CMK (cell line): ENCODE results near the gene CDK16.

Experiments
- DNase-seq: peaks from one replicate; pipeline ENCODE4 v3.0.0-alpha.2; 2010; ENCODE audit warnings: low read depth

CDK16 gene

DNA sequence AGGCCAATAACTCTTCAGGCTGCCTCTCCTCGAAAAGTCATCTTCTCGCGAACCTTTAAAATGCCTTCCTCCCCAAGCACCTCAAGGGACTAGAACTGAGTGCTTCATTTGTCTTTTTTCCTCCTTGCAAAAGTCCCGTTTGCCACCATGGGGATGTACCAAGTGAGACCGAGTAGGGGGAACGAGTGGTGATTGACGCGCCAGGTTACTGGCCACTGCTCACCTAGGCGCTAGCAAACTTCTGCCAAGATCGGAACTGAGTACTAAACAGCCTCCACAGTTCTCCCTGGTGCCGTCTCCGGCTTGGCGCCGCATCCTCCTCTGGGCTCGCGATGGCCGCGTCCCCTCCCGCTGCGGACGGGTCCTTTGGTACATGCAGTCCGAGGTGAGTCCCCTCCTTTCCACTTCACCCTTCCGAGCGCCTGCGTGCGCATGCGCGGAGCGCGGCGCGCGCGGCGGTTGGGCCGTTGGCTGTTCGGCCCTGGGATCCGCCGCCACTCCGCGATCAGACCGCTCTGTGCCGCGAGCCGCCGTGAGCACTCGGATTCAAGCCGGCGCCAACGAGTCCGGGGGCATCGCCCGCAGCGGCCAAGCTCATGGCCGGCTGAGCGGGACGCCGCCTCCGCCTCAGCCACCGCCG is at the start of gene CDK16:
TSS of gene CDK16 (plus strand) at position 402 of the 640 bp plus-strand sequence. CDS start 4,877 bp downstream, outside the sequence.
- DNase-seq = peak; percentile 80

DNA sequence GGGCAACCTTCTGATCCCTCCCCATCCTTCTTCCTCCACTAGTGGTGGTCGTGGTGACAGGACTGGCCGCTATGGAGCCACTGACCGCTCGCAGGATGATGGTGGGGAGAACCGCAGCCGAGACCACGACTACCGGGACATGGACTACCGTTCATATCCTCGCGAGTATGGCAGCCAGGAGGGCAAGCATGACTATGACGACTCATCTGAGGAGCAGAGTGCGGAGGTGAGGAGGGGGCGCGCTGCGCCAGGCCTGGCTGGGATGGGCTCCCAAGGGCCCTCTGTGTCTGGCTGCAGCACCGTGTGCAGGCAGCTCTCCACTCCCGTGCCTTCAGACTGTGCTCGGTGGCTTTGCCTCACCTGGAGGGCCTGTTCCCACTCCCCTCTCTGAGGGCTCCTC is 49.2 kb upstream of the CDK16 start:
- no peak for DNase-seq

DNA sequence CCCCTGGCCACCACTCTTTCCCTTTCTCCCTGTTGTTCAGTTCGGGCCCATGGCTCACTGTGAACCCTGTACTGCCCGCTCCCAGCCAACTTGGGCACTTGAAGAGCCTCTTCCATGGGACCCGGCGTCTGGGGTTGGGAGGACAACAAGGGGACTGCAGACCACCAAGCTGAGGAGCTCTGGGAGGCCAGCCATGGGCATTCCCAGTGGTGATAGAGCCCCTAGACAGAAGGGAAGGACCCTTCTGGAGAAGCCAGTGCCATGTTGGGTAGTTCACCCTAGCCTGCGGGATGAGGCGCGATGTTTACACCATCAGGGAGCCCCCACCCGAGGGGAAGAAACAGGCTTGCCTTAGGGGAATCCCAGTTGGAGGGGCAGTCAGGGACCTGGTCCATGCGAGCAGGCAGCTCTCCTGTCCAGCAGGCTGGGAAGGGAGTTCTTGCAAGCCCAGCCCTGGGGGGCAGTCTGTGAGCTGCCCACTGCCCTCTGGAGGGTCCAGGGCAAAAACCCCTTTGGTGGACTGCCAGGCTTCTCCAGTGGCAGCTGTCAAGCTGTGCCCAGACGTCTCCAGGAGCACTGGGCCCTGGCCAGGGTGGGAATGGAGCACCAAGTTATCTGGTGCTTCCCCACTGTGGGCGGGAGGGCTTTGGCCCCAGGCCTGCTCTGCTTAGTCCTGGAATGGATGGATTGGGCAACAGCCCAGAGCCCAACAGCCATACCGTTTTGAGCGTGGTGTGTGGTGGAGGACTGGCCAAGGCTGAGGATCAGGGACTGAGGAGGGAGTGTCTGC is 48.6 kb upstream of the CDK16 start:
- DNase-seq = no peak

DNA sequence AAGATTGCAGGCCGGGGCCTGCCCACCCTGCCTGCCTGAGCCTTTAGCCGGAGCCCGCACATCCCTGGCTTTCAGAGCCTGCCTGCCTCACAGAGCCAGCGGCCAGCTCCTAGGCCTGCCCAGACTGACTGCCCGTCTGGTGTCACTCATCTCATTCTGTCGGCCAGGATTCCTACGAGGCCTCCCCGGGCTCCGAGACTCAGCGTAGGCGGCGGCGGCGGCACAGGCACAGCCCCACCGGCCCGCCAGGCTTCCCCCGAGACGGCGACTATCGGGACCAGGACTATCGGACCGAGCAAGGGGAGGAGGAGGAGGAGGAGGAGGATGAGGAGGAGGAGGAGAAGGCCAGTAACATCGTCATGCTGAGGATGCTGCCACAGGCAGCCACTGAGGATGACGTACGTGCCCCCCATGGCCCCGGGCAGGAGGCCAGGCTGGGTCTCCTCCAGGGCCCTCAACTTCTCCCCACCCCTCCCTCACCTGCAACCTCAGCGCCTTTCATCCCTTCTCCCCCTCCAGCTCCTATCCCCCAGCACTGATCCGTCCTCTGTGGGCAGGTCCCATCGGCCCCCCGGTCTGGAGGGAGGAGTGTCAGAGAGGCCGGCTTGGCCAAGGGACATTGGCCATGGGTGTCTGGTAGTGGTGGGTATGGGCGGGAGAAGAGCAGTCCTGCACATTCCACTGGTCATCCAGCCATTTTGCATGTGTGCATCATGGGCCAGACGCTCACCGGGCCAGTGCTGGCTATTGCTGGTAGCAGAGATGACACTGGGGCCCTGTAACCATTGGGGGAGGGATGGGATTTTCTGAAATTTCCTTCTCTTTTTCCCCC is 47.4 kb upstream of the CDK16 start:
- DNase-seq = no peak

DNA sequence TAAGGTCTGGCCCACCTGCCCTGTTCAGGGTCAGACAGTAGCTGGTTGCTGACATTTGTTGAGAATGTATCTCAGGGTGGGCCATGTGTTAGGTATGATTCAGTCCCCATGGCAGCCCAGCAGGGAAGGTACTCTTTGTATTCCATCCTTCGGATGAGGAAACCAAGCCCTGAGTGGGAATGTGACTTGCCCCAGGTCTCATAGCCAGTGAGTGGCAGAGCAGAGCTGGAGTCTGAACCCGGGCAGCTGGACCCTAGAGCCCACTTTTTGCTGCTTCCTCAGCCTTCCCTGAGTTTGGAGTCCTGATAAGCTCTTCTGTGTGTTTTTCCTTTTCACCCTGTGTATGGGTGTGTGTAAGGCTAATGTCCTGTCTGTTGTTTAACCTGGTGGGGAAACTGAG is 46.5 kb upstream of the CDK16 start:
- no peak for DNase-seq

DNA sequence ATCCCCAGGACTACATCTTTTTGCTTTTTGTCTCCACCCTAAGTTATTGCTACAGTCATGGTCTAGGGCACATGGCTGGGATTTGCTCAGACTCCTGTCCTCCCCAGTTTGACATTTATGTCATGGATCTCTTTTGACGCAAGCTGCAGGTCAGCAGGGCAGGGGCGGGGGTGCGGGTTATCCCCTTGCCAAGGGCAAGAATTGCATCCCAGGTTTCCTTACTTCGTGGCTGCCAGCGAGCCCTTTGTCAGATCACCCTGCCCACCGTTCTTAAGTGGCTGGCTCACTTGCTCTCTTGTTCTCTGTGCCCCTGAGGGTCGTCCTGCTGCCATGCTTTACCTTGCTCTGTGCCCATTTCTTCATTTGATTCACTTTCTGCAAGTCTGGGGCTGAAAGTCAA is 45.9 kb upstream of the CDK16 start:
- DNase-seq = no peak

DNA sequence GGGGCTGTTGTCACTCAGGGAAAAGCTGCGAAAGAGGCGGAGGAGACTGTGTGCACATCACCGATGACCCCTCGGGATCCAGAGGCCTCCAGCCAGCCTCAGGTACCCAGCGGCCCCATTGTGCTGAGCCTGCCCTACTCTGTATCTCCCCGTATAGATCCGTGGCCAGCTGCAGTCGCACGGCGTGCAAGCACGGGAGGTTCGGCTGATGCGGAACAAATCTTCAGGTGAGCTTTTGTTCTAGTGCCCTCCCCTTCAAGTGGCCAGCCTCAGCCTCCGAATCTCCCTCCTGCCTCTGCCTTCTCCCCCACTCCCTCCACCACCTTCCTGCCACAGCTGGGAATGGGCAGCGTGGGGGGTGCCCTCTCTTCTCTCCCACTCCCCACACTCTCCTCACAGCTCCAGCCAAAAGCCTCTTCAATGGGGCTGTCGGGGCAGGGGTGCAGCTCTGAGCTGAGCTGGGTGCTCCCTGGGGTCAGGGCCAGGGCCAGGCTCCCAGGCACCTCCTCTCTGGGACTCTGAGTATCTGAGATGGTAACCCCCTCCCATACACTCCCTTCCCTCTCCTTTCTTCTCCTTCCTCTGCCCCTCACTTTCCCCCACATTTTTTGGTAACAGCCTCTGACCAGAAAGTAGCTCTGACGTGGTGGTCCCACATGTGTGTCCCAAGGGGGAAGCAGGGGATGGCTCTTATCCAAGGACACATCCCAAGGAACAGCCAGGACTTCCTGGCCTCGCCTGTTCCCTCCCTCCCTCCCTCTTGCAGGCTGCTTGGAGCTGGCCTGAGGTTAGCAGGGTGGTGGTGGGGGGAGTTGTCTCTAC is 45.3 kb upstream of the CDK16 start:
- DNase-seq = no peak

DNA sequence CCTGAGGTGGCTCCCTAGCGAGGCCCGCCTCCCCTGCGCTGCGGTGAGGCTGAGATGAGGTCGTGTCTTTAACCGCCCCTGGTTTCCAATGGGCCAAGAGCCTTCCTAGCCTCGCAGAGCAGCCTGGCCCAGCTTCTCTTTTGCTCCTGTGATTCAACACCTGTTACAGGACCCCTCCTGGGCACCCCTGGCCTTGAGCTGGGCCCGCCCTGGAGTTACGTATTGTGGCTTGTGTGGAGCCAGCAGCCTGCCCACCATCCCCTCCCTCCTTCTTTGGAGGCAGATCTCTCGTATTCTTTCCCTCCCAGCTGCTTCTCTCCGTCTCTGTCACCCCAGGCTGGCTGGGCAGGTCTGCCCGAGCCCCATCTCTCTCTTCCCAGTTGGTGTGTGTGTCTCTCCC is 44.1 kb upstream of the CDK16 start:
- DNase-seq = no peak

DNA sequence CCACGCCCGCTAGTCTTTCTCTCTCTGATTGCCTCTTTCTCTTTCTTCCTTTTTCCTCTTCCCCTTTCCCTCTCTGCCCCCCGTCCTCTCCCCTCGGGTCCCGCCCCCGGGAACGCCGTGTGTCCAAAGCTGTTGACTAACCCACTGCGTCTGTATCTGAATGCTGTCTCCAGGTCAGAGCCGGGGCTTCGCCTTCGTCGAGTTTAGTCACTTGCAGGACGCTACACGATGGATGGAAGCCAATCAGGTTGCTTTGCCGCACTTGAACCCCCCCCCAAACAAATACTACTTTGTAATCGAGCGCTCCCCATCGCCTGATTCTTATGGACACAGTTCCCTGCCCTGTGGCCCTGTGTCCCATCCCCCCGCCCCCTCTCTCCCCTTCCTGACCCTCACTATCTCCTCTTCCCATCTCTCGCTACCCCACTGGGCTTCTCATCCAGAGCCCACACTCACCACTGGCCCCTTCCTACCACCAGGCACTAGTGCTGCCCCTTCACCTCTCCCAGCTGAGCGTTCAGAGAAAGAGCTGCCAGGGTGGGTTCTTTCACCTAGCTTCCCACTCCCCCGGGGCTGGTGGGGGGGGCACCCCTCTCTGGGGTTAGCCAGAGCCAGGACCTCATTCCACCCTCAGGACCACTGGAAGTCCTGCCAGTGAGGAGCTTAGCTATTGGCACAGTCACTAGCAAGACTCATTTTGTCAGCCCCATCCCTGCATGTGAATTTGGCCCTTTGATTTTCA is 43.5 kb upstream of the CDK16 start:
- no peak for DNase-seq

DNA sequence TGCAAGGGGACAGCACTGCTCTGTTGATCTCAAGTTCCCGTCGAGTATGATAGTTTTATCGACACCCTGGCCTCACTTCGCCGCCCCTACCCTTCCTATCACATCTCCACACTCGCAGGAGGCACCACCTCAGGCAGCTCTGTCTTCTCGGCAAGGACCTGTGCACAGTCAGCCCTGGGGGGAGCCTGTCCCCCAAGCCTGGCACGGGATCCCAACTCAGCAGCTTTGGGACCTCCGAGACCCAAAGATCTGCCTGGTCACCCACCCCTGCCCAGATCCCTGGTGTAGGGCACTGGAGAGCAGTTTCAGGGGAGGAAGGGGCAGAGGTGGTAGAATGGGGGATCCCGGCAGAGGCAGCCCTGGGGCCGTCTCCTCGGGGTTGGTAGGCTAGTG is 42.9 kb upstream of the CDK16 start:
- DNase-seq = no peak

DNA sequence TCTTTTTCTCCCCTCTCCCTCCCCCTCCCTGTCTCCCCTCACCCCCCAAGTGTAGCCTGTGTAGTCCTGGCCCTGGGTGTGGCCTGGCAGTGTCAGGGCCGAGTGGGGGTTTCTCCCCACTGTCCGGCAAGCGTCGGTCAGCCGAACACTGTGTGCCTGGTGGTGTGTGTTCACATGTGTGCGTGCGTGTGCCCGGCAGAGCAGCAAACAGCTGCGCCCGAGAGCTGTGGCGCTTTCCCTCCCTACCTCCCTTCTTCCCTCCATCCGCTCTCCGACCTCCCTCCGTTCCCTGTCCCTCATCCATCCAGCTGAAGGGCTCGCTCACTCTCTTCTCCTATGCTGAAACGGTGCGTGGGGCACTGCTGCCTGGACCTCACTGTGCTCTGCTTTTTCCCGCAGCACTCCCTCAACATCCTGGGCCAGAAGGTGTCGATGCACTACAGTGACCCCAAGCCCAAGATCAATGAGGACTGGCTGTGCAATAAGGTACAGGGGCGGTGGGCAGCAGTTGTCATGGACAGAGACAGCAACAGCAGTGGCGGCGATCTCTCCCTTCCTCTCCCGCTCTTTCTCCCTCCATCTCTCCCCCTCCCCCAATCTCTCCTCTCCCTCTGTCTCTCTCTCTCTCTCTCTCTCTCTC is 42.3 kb upstream of the CDK16 start:
- no peak for DNase-seq

DNA sequence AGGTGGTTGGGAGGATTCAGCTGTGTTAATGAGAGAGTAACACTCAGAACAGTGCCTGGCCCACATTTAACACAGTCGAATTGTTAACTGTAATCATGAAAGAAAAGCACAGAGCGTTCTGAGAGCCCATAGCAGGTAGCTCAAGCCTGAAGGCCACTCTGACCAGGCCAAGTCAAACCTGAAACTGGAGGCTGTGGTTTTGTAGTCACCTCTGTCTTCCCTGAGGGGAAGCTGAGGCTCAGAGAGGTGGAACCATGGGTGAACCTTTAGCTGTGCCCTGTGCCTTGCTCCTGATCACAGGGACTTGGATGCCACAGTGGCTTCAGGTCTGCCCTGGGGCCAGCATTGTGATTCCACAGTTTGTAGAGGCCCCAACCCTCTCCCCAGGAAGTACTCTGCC is 41.4 kb upstream of the CDK16 start:
- DNase-seq = no peak

DNA sequence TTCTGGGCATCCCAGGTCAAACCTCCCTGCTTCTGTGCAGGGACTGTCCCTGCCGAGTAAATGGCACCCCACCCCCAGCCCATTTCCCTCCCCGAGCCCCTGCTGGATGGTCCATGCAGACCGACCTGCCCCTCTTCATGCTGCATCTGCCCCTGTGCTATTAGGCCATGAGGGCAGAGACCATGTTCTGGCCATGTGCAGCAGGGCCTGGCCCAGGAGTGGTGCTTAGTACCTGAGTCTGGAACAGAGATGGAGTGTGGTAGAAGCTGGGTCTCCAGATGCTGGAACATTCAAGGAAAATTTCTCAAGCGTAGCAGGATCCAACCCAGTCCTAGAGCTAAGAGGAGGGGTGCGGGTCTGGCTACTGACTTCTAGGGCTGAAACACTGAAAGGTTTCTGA is 40.1 kb upstream of the CDK16 start:
- DNase-seq = no peak

DNA sequence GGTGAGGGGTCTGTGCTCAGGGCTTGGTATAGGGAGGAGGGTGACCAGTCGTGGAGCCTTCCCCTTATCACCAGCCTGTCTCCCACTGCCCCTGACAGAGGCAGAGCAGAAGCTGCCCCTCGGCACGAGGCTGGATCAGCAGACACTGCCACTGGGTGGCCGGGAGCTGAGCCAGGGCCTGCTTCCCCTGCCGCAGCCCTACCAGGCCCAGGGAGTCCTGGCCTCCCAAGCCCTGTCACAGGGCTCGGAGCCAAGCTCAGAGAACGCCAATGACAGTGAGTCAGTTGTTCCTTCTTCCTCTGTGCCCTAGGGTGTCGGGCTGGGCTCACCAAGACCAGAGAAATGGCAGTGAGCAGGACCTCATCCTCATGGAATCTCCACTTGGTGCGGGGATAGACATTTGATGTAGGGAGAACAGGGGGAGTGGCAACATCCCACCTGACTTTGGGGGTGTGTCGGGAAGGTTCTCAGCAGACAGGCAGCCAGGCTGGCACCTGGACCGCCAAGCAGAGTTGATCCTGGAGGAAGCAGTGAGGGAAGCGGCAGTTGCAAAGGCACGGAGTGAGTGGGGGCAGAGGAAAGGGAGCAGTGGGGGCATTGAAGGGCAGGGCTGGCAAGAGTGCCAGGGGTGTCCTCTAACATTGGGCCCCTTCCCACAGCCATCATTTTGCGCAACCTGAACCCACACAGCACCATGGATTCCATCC is 39.1 kb upstream of the CDK16 start:
- no peak for DNase-seq

DNA sequence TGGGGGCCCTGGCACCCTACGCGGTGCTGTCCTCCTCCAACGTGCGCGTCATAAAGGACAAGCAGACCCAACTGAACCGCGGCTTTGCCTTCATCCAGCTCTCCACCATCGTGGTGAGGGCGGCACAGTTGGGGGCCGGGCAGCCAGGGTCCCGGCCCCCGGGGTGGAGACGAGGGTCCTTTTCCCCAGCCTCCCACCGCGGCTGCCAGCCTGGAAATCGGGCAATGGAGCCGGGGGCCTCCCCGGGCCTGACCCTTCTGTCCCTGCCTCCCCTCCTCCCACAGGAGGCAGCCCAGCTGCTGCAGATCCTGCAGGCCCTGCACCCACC is 38.6 kb upstream of the CDK16 start:
- DNase-seq = no peak

DNA sequence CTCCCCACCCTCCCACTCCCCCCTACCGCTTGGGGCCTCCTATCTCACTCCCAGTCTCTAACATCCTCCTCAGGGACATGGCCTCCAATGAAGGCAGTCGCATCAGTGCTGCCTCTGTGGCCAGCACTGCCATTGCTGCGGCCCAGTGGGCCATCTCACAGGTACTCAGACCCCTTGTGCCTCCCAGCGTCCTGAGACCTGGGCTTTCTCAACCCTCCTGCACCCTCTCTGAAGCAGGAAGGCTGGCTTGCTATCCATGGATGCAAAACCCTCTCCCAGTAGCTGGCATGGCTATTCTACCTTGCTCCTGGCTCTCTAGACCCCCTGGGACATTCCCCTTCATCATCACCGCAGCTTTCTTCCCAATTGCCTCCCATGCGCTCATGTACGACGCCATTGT is 38.1 kb upstream of the CDK16 start:
- DNase-seq = no peak

DNA sequence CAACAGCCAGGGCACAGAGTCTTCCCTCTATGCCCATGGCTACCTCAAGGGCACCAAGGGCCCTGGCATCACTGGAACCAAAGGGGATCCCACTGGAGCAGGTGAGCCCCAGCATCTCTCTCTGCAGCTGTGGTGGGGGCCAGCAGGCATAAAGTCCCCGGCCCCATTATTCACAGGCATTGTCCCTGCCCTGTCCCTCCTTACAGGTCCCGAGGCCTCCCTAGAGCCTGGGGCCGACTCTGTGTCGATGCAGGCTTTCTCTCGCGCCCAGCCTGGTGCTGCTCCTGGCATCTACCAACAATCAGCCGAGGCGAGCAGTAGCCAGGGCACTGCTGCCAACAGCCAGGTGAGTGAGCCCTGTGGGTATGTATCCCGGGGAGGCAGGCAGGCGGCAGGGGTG is 37.2 kb upstream of the CDK16 start:
- no peak for DNase-seq

DNA sequence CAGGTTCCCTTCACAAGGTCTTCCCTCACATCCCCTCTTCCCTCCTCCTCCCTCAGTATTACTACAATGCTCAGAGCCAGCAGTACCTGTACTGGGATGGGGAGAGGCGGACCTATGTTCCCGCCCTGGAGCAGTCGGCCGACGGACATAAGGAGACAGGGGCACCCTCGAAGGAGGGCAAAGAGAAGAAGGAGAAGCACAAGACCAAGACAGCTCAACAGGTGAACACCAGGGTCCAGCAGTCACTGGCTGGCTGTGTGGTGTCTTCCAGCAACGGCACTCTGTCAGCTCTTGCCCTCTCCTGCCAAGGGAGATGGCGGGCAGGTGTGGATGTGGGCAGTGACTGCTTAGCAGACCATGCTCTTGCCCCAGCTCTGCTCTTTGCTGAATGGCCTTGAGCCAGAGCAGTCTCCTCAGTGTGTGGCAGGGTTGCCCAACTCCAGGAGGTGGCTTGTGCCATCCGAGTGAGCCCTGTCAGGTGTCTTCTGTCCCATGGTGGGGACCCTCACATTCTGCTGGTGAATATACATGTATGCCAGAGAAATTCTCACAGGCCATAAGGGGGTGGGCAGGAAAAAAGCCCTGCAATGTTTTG is 36.3 kb upstream of the CDK16 start:
- DNase-seq = no peak

DNA sequence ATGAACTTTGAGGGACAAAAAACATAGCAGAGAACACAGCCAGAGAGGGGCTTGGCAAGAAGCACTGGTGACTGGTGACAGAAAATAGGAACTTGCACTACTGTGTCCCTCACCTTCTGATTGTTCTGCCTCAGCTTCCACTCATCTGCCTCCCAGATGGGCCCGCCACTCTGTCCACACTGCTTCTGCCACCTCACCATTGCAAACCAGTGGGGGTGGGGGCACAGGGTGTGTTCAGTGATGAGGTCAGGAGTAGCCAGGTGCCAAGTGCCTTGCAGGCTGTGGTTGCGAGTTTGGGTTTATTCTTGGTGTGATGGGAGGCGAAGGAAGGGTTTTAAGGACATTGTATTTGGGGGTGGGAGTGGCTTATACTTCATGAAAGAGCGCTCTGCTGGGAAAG is 34.0 kb upstream of the CDK16 start:
- no peak for DNase-seq

DNA sequence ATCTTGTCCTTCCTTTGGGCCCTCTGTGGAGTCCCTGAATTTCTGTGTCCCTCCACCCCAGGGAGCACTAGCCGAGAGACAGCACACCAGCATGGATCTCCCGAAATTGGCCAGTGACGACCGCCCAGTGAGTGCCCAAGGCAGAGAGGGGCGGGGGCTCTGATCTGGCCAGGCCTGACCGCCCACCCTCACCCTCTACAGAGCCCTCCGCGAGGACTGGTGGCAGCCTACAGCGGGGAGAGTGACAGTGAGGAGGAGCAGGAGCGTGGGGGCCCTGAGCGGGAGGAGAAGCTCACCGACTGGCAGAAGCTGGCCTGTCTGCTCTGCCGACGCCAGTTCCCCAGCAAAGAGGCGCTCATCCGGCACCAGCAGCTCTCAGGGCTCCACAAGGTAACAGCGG is 33.2 kb upstream of the CDK16 start:
- no peak for DNase-seq
